ENCODE results near the gene ATP5MC2.

GRCh38 chr12:53719649-53720048 is 43.8 kb upstream of the ATP5MC2 start:
- no peak for TF ChIP-seq CTCF (IDR thresholded peaks at IDR 0.05 in 4 of 5, conservative IDR thresholded peaks at IDR 0.05 in 1 of 5)
- TF ChIP-seq POLR2A (IDR thresholded peaks at IDR 0.05) = no peak

Measured in gastrocnemius medialis (tissue), 4 donors.